GM10266 (cell line): ENCODE data around the gene PGM3.
A peak's percentile ranks its signal among the peaks of the same experiment; 100 is the strongest.

Experiments
- DNase-seq: peaks from one replicate; pipeline ENCODE4 v3.0.0; 2012; ENCODE audit errors: extremely low spot score
- CTCF ChIP-seq: IDR thresholded peaks from 2 replicates; pipeline ENCODE4 v1.5.1; 2012; ENCODE audit warnings: mild to moderate bottlenecking, low read depth; ENCODE audit not compliant: control insufficient read depth, insufficient read depth; ENCODE audit errors: missing control alignments

PGM3 gene

DNA sequence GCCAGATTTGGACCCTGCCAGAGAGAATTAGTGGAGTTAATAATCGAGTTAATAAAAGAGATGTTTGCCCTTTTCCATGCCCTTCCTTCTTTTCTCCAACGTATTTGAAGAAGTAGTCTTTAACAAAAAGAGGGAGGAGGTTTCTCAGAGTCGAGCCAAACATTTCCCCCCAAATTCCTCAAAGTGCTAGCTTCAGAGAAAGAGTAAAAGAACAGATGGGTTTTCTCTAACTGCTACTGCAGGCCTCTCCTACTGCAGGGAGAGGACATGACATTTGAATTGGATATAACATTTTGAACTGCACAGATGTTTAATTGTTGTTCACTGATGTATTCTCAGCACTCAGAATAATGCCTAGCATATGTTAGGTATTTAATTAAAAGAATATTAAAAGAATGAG lies 25.6 kb upstream of the PGM3 start:
- DNase-seq: no peak
- TF ChIP-seq CTCF: no peak

- TF ChIP-seq CTCF: no peak
- DNase-seq: no peak
These were observed 23.7 kb upstream of the PGM3 start for GRCh38 chr6:83216806-83217205.

GRCh38 chr6:83215131-83216047 lies 22.3 kb upstream of the PGM3 start:
- peak; percentile 41 for DNase-seq
- peak; percentile 91 for TF ChIP-seq CTCF

GRCh38 chr6:83202031-83202430 lies 9.0 kb upstream of the PGM3 start:
- DNase-seq: no peak
- TF ChIP-seq CTCF: no peak

GRCh38 chr6:83199863-83200225 lies 6.8 kb upstream of the PGM3 start:
- no peak for TF ChIP-seq CTCF
- DNase-seq: no peak

- no peak for DNase-seq
- no peak for TF ChIP-seq CTCF
These were observed 6.3 kb upstream of the PGM3 start for GRCh38 chr6:83199173-83199862.
